K562 (cell line): ENCODE measurements around the gene AKAP12. TPM values are rescaled to one million over a fixed set of nuclear protein-coding genes. Genes with fewer than 3 reads are reported as not detected.

Experiments used
- CC2D1A ChIP-seq: fragments of 450-650 bp; IDR thresholded peaks from 2 replicates; pipeline ENCODE4 v1.6.1; 2017; ENCODE audit warnings: mild to moderate bottlenecking
- ESRRA ChIP-seq: fragments of 450-650 bp; IDR thresholded peaks from 2 replicates; pipeline ENCODE4 v1.6.1; 2014; ENCODE audit warnings: low read depth, mild to moderate bottlenecking, moderate library complexity, borderline replicate concordance
- FOXO4 ChIP-seq: fragments of 450-650 bp; formaldehyde crosslinking; IDR thresholded peaks from 2 replicates; pipeline ENCODE4 v1.4.0; 2020; ENCODE audit warnings: mild to moderate bottlenecking, moderate library complexity
- ID3 ChIP-seq, 2 experiments: fragments of 250-450 bp in 1 of 2; fragments of 450-650 bp in 1 of 2; sonication (Bioruptor Pico) in 1 of 2; IDR thresholded peaks; 2 replicates each; pipeline versions ENCODE4 v1.6.1 to v1.8.0; 2016 to 2021; ENCODE audit warnings: mild to moderate bottlenecking in 2 of 2, moderate library complexity in 2 of 2, missing compliant biosample characterization in 1 of 2, missing genetic modification characterization in 1 of 2
- JUND ChIP-seq, 2 experiments: IDR thresholded peaks; 2 replicates in 1 of 2; 3 replicates in 1 of 2; pipeline ENCODE4 v1.6.1; 2011; ENCODE audit warnings: borderline replicate concordance in 2 of 2, low read depth in 2 of 2, low read length in 2 of 2, improper control_type of control experiment in 1 of 2, missing biosample characterization in 1 of 2, missing genetic modification characterization in 1 of 2, missing genetic modification reagents in 1 of 2
- NFE2L1 ChIP-seq: fragments of 450-650 bp; IDR thresholded peaks from 2 replicates; pipeline ENCODE4 v1.6.1; 2016; ENCODE audit warnings: missing genetic modification characterization, low read depth, mild to moderate bottlenecking, missing compliant biosample characterization, moderate library complexity, borderline replicate concordance
- NR4A1 ChIP-seq, 2 experiments: fragments of 250-450 bp in 1 of 2; fragments of 450-650 bp in 1 of 2; sonication (Bioruptor Pico) in 1 of 2; IDR thresholded peaks; 2 replicates each; pipeline versions ENCODE4 v1.4.0 to v1.6.1; 2016 to 2020; ENCODE audit warnings: mild to moderate bottlenecking in 2 of 2, missing compliant biosample characterization in 1 of 2, missing genetic modification characterization in 1 of 2, moderate library complexity in 1 of 2
- SMAD1 ChIP-seq: fragments of 150-350 bp; IDR thresholded peaks from 2 replicates; pipeline ENCODE4 v1.6.1; 2014; ENCODE audit warnings: low read length, low read depth; ENCODE audit not compliant: partially characterized antibody
- SMAD4 ChIP-seq: fragments of 250-450 bp; sonication (Bioruptor Pico); conservative IDR thresholded peaks from 2 replicates; pipeline ENCODE4 v1.8.0; 2021; ENCODE audit warnings: inconsistent platforms, mild to moderate bottlenecking, moderate library complexity
- TAF7 ChIP-seq: fragments of 450-650 bp; IDR thresholded peaks from 2 replicates; pipeline ENCODE4 v1.6.1; 2016; ENCODE audit warnings: missing genetic modification characterization, missing compliant biosample characterization
- ZNF395 ChIP-seq: fragments of 200-800 bp; sonication (Bioruptor generic); IDR thresholded peaks from 2 replicates; pipeline ENCODE4 v1.6.1; 2017; ENCODE audit warnings: missing genetic modification characterization, missing compliant biosample characterization
- ZNF592 ChIP-seq: fragments of 450-650 bp; IDR thresholded peaks from 2 replicates; pipeline ENCODE4 v1.6.1; 2017; ENCODE audit warnings: antibody characterized with exemption, mild to moderate bottlenecking
- ZNF639 ChIP-seq, 2 experiments: fragments of 200-800 bp in 1 of 2; sonication (Bioruptor generic) in 1 of 2; sonication (generic) in 1 of 2; formaldehyde crosslinking in 1 of 2; IDR thresholded peaks in 1 of 2; conservative IDR thresholded peaks in 1 of 2; 2 replicates each; pipeline versions ENCODE4 v1.5.0 to v1.6.1; 2016 to 2020; ENCODE audit warnings: missing compliant biosample characterization in 1 of 2, missing genetic modification characterization in 1 of 2, missing genetic modification reagents in 1 of 2
- polyA plus RNA-seq, 8 experiments: library from polyadenylated mRNA; depleted of rRNA in 4 of 8; stranded (reverse) in 5 of 8; unstranded in 3 of 8; fragments of >200 nt; fragmentation: Nextera tagmentation in 2 of 8; fragmentation: Illumina TruSeq in 1 of 8; extraction: Ambion mirVana in 2 of 8; extraction: Trizol in 1 of 8; gene quantifications; 2 replicates each; pipeline versions ENCODE4 v1.2.1 to v1.2.3, GENCODE V29; 2011 to 2014; ENCODE audit warnings: inconsistent platforms in 1 of 8, missing spikeins in 1 of 8
- total RNA-seq, 7 experiments: library from RNA; depleted of rRNA in 6 of 7; stranded (reverse); fragments of >200 nt in 6 of 7; fragmentation: Illumina TruSeq in 2 of 7; extraction: Trizol in 2 of 7; gene quantifications; 2 replicates each; pipeline versions ENCODE4 v1.2.1 to v1.2.3, GENCODE V29; 2011 to 2021; ENCODE audit warnings: low replicate concordance in 1 of 7

The AKAP12 gene
- total and polyA plus RNA-seq, 9 of the 15 experiments (the other 6 are each of a cell fraction or from before 2014, with no cell fraction given): 0.08 to 2.0 (median 0.62) TPM

- TF ChIP-seq ZNF592 (peak; percentile 86), SMAD4 (CRISPR knock-in tag) (peak; percentile 68; the same call in 1 of the 2 replicates), ZNF395 (CRISPR knock-in tag) (peak; percentile 70), SMAD1 (peak; percentile 10), TAF7 (no peak), FOXO4 (CRISPR knock-in tag) (peak; percentile 70; the same call in 1 of the 2 replicates), ID3 (CRISPR knock-in tag; IDR thresholded peaks at IDR 0.05) (no peak), ID3 (tag; IDR thresholded peaks at IDR 0.05) (peak; percentile 56; the same call in 1 of the 2 replicates), CC2D1A (peak; percentile 18; the same call in 1 of the 2 replicates), JUND (IDR thresholded peaks at IDR 0.05; ENCODE audit: borderline replicate concordance, low read depth, low read length) (no peak), JUND (tag; IDR thresholded peaks at IDR 0.05; ENCODE audit: borderline replicate concordance, low read depth, low read length) (no peak), ESRRA (peak; percentile 85), NR4A1 (CRISPR knock-in tag; IDR thresholded peaks at IDR 0.05) (no peak), NR4A1 (tag; IDR thresholded peaks at IDR 0.05) (peak; percentile 78; the same call in 1 of the 2 replicates), NFE2L1 (0 out of 2 replicates have a peak, but pooled peaks have one; percentile 29), ZNF639 (CRISPR knock-in tag; conservative IDR thresholded peaks at IDR 0.05 in 1 of 2, IDR thresholded peaks at IDR 0.05 in 1 of 2) (peak in 1 of 2 experiments; percentile 82; a peak in 2 of 4 replicates)
Observed at GRCh38 chr6:151228788-151229400, 10.9 kb upstream of the AKAP12 start (continued).
